GM18526 (cell line): ENCODE data around the gene LIPA.

Source experiments
- POLR2A ChIP-seq: IDR thresholded peaks from 3 replicates; pipeline ENCODE4 v1.6.1; 2011; ENCODE audit not compliant: insufficient read length; ENCODE audit errors: extremely low read depth

Gene LIPA

DNA sequence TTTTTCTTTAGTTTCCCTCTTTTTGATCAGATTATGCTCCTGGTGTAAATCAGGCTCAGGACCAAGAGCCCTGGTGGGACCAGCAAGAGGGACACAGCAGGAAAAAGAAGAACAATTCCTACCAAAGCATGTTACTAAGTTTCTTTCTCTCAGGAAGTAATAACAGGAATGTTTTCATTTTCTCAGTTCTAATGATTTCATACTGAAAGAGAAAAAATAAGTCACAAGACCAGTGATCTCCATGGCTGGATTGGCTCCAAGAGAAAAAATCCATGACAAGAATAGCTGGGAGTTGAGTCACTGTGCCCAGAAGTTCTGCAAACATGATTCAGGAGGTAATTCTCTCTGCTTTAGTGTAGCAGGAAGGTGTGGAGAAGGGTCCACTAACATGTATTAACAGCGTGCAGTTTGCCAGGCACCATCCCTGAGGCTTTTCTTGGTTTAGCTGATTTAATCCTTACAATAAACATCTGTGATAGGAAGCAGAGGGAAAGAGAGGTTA is 26.5 kb upstream of the LIPA start:
- TF ChIP-seq POLR2A, result no peak

DNA sequence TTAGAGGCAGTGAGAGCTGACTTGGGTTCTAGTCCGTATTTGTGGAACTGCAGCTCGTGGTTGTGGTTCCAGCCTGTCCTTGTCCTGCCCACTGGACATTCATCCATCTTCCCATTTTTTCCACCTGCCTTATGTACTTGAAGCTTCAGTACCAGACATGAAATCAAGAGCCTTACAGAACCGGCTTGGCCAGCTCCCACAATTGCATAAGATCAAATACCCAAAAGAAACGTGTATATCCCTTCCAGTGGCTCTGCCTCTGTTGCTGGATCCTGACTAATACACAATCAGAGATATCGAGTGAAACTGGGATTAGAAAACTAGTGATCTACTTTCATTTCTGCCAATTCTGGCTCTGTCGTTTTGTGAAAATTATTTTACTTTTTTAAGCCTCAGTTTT is 23.8 kb upstream of the LIPA start:
- TF ChIP-seq POLR2A, result no peak

DNA sequence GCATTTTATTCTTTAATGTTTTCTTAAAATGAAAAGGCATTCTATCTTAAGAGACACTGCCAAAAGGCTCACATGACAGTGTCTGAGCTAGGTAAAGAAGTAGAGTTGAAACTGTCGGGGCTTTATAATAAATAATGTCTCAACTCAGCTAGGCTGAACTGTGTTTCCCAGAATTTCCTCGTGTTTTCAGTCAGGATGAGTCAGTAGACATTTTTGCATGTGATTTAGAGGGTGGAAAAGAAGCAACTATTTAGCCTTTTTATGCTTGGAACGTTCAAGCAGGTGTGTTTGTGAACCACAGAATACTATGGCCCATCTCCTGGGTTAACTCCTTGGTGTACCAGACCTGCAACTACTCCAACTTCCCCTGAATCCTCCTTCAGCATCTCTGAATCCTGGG is 23.4 kb upstream of the LIPA start:
- TF ChIP-seq POLR2A, result no peak

DNA sequence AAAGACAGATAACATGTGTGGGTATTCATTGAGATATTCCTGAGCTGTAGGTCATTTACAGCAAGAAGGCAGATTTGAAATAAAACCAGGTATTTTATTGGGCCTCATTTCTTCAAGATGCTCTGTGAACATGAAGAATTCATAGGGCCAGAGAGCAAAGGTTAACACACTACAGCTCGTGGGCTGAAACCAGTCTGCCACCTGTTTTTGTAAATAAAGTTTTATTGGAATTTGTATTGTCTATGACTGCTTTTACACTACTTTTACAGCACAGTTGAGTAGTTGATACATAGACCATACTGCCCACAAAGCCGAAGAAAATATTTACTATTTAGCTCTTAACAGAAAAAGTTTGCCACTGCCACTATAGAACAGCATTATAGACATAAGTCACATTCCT is 22.1 kb upstream of the LIPA start:
- no peak for TF ChIP-seq POLR2A

DNA sequence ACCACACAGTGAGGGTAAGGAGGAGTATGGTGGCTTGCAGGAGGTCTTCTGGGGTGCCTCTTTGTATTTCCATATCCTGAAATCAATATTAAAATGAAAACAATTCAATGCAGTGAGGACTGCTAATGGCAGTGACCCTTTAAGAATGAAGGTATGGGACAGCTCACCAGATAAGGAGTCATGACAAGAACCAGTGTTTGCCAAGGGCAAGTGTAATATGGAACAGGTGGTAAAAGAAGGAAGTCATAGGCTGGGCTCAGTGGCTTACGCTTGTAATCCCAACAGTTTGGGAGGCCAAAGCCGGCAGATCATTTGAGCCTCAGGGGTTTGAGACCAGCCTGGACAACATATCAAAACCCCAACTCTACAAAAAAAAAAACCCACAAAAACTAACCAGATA is 20.0 kb upstream of the LIPA start:
- no peak for TF ChIP-seq POLR2A

DNA sequence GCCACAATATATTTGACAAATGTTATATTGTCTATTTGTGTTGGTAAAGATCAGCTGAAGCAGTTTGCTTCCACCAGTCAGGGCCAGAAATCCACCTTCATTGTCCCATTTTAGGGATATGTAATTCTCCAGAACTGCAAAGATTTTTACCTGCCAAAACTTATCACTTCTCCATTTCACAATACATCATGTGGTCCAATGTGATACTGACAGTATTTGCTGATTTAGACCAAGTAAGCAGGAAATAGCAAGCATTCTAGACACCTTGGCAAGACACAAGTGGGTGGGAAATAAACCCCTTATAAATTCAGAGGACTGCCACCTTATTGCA is 18.5 kb upstream of the LIPA start:
- TF ChIP-seq POLR2A, result no peak

DNA sequence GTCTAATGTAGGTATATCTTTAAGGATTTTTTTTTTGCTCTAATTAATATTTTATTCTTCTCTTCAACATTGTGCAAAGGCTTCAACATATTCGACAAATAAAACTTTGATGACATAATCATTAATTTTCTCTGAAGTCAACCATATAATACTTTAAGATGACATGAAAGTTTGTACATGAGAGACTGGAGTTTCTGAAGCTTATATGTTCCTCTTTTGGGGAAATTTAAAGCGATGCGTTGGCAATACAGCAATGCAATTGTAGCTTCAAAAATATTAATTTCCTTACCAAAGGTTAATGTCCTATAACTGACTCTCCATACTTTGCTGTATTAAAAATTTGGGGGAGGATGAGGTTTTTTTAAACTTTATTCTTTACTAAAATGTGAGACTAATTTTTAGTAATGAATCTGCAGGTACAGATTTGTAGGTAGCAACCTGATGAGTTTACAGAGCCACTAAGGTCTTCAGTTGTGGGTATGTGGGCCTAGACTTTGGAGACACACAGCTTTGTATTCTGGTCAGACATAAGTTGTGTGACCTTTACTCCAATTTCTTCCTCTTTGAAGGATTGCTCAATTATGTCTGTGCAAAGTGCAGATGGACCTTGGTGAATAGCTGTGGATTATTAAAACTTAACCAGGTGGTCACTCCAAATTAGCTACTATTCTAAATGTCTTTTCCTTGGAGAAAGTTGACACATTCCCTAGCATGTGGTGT is 18.0 kb upstream of the LIPA start:
- no peak for TF ChIP-seq POLR2A

DNA sequence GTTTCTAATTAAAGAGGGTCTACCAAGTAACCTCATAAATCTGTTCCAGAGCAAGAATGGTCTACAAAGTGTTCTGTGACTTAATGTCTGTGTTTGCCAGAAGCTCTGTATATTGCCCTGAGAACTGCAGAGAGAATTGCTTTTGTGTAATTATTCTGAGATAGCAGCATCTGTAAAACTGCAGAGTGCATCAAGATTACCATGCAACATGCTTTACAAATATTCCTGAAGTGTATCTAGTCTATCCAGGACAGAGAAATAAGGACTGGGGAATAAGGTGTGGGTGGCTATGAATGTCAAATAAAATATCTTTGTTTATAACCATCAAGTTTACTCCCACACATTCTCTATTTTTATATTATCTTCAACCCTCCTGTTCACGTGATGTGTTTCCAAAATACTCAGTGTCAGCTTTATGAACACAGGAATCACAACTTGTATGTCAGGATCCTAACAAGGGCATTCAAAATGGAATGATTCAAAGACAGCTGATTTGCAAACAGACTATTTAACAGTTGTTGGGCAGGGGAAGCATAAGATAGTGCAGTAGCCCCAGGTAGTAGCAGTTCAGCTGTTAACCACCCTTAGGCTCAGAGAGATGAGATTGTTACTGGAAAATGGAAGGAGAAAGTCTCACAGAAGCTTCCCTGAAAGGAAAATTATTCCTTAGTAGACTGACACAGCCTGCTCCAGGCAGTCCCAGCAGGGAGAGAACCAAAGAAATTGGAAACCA is 15.3 kb upstream of the LIPA start:
- no peak for TF ChIP-seq POLR2A

DNA sequence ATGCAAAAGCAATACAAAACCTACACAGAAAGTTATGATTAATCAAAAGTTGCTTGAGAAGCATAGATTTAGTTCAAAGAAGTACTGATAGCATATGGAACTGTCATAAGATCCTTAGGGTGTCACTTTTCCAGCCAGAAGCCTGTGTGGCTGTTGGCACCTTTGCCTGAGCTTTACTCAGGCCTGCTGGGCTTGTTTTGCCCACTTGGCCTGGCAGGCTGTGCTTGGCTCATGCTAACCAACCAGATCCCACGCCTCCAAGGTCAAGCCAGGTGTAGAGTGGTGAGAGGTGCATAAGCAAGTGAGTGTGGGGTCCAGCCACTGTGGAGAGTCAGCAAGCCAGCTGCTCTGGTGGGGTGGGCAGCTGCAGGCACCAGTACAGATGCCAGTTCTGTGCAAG is 12.0 kb upstream of the LIPA start:
- TF ChIP-seq POLR2A, result no peak

DNA sequence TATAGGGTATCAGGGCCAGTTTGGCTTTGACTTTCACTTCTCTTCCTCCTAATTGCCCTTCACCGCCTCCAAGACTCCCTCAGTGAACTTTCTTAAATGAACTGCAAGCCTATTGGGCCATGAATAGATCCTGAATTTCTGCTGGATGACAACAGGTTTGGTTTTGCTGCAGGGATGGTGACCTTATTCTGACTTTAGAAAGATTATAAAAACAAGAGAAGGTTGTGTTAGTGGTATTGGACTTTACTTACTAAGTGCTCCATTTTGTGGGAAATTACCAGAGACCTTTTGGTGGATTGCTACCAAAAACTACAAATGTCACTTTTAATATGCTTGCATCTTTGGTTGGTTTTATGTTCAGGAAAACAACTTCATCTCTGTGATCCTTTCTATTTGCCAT is 11.5 kb upstream of the LIPA start:
- no peak for TF ChIP-seq POLR2A

DNA sequence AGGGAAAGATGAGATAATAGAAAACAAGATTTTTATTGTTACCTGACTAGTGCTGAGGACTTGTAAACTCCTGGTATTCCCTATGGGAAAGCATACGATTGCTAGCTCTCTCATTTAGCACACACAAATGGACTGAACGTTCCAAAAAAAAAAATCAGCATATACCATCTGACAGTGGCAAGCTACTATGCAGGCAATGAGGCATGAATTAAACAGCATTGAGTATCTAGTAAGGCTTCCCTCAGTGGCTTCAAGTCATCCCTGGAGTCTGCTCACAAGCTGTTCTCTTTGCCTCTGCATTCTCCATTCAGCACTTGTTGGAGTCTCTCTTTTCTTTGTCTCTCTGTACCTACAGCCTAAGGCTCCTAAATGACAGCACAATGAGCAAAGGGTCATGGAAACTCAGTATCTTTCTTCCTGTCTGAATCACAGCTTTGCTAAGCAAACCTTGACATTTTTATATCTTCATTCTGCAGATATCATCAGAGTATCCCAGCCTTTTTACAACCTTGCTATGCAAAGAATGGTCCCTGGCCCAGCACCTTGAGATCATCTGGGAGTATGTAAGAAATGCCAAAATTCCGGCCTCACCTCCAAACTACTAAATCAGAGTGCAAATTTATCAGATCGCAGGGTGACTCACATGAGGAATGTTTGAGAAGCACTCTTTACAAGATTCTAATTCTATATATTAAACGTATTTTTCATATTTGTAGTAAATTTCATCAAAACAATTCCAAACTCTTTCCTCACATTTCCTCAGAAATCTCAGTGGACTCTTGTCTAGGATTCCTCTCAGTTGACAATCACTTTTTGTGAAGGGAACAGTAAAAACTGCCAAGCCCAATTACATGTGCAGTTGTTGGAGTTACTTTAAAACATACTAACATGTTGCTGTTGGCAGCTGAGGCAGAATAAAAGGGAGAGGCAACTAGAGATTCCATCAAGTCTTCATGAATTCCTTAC is 10.8 kb upstream of the LIPA start:
- TF ChIP-seq POLR2A, result no peak

DNA sequence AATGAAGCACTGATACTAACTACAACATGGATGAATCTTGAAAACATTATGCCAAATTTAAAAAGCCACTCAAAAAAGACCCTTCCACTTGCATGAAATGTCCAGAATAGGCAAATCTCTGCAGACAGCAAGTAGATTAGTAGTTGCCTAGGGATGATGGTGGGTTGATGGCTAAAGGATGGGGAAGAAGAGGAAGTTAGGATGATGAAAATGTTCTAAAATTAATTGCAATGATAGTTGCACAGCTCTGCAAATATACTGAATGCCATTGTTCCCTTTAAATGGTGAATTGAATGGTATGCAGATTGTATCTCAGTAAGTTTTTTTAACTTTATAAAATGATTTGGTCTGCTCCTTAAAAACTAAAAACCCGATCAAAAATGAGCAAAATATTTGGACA is 7.3 kb upstream of the LIPA start:
- no peak for TF ChIP-seq POLR2A

DNA sequence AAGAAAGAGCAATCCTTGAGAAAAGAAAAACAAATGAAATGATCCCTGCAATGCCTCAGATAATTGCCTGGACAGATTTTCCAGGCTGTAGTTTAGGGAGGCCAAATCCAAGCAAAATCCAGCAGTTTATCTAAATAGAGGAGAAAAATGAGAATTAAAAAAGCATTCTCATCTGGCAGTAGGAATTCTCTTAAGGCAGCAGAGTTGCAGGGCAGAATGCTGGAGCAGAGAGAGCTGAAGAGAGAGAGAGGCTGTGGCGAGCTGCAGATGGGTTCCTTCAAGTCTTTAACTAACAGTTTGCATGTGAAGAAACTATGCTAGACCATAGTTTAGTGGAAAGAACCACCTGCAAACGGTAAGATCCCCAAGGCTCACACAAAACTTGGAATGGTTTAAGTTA is 6.0 kb upstream of the LIPA start:
- TF ChIP-seq POLR2A, result no peak

DNA sequence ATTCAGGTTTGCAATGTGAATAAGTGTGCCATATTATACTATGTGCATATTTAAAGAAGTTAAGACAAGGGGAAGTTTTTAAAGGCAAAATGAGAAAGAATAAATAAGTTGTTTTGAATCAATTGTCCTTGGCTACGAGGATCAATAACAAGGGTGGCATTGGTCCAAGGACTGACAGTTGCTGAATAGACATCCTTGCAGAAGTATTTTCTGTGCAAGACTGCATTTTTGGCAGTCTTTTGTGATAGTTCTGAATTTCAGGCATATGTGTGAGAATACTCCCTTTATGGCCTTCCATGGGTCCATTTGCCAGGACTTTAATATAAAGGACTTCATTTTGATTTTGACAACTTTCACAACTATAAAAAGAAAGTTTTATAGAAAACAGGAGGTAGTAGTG is 5.4 kb upstream of the LIPA start:
- TF ChIP-seq POLR2A, result no peak

DNA sequence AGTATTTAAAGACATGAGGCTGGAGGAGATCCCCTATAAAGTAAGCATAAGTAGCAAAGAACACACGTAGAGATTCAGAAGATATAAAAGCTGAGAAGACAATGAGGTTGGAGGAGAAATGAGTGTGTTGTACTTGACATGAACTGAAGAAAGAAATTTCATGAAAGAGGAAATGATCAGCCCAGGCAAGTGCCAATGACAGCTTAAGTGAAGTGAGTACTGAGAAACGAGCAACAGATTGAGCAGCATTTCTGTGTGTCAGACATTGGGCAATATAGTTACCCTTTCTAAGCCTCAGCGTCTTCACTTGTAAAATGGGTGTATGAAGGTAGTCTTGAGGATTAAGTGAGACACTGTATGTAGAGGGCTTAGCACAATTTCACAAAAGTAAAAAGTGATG is 4.8 kb upstream of the LIPA start:
- no peak for TF ChIP-seq POLR2A

DNA sequence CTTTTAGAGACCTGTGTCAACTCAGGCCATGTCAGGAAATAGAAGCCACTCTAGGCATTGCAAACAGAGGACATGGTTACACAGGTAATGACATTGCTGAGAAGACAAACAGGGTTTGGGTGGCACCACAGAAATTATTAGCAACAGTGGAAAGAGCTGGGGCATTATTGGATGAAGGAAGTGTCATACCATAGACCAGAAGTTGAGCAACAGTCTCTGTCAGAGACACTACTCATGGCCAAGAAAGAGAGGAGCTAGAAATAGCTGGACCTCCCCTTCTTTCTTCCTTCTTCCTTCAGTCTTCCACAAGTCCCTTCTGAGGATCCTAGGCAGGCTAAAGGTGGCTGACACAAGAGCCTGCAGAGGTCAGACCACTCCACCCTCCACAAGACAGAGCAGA is 4.2 kb upstream of the LIPA start:
- TF ChIP-seq POLR2A, result no peak

DNA sequence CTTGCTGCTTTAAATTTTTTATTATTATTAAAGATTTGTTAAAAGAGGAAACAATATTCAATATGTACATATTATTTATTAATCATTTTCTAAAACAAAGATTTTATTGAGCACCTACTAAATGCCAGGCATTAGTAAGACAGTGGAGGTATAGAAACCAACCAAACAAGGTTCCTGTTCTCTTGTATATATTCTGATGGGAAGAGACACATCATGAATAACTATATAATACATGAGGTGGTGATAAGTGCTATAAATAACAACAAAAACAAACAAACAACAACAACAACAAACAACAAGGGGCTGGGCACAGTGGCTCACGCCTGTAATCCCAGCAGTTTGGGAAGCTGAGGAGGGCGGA is 630 bp upstream of the LIPA start:
- TF ChIP-seq POLR2A, result no peak
